PC-3 (cell line): ENCODE data around the gene B3GALT2.

Source experiments
- CTCF ChIP-seq: fragments of 300-600 bp; sonication (generic); conservative IDR thresholded peaks from 2 replicates; pipeline ENCODE4 v1.5.1; 2017; ENCODE audit warnings: antibody characterized with exemption, low read depth, mild to moderate bottlenecking, low read length
- EZH2 ChIP-seq: fragments of 300-600 bp; sonication (generic); IDR thresholded peaks from one replicate; pipeline ENCODE4 v1.6.1; 2017; ENCODE audit warnings: antibody characterized with exemption, mild to moderate bottlenecking, low read length; ENCODE audit not compliant: unreplicated experiment

DNA sequence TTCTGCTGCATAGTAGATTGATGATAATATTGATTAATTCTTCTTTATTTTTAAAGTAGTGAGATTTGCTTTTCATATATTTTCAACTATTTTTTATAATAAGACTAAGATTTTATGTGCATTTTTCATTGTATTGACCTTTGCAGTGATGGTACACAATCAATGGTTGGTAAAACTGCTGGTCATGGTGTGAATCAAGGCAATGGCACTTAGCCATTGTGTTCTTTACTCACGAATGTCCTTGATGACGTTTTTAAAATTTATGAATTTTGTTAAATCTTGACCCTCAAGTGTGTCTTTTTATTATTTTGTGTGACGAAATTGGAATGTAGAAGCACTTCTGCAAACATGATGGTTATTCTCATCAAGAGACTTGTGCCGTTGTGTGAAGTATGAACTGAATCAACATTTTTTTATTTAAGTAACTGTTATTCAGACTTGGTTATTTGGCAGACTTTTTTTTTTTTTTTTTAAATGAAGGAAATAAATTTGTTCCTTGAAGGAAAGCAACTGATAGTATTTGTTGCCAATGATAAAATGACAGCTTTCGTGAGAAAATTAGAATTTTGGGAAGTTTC lies 42.0 kb downstream of the B3GALT2 start:
- no peak for TF ChIP-seq CTCF
- no peak for TF ChIP-seq EZH2
